Retinal pigment epithelial cell (primary cell): ENCODE results near the gene KANSL1L.
A peak's percentile ranks its signal among the peaks of the same experiment; 100 is the strongest.

Source experiments
- DNase-seq: peaks from one replicate; pipeline ENCODE4 v3.0.0-alpha.2; 2010; ENCODE audit warnings: low read depth
- H3K4me3 ChIP-seq: 2 replicates; pipeline ENCODE4 v1.5.1; 2011; ENCODE audit warnings: mild to moderate bottlenecking, low read length, control low read depth, moderate library complexity
- CTCF ChIP-seq: conservative IDR thresholded peaks from 2 replicates; pipeline ENCODE4 v1.5.1; 2011; ENCODE audit warnings: low read depth, low read length, control low read depth, inconsistent platforms

Gene KANSL1L

GRCh38 chr2:210112871-210113270 lies 58.3 kb downstream of the KANSL1L start:
- H3K4me3 ChIP-seq: no peak overlapping the region
- no peak for TF ChIP-seq CTCF
- DNase-seq: no peak

GRCh38 chr2:210099940-210100339 lies 71.3 kb downstream of the KANSL1L start:
- TF ChIP-seq CTCF: no peak
- no peak for DNase-seq
- no peak overlapping the region for H3K4me3 ChIP-seq

- H3K4me3 ChIP-seq: no peak overlapping the region
- TF ChIP-seq CTCF: no peak
- no peak for DNase-seq
These were observed 76.4 kb downstream of the KANSL1L start for GRCh38 chr2:210094787-210095186.

GRCh38 chr2:210092791-210093190 lies 78.4 kb downstream of the KANSL1L start:
- no peak overlapping the region for H3K4me3 ChIP-seq
- TF ChIP-seq CTCF: no peak
- DNase-seq: no peak

- no peak for DNase-seq
- no peak for TF ChIP-seq CTCF
- H3K4me3 ChIP-seq: no peak overlapping the region
These were observed 84.3 kb downstream of the KANSL1L start for GRCh38 chr2:210086930-210087329.

GRCh38 chr2:210086292-210086691 lies 84.9 kb downstream of the KANSL1L start:
- H3K4me3 ChIP-seq: no peak overlapping the region
- TF ChIP-seq CTCF: no peak
- DNase-seq: peak; percentile 3

- TF ChIP-seq CTCF: peak; percentile 73
- peak; percentile 2 for DNase-seq
- no peak overlapping the region for H3K4me3 ChIP-seq
These were observed 98.2 kb downstream of the KANSL1L start for GRCh38 chr2:210072922-210073509.
